ENCODE results near the gene DOK1. TPM values are rescaled to one million over a fixed set of nuclear protein-coding genes. Genes with fewer than 3 reads are reported as not detected.

DOK1 gene
- polyA plus RNA-seq, 1 donor (not counting 4 experiments of a cell fraction or from before 2014, with no cell fraction given) = 0.97 TPM

DNA sequence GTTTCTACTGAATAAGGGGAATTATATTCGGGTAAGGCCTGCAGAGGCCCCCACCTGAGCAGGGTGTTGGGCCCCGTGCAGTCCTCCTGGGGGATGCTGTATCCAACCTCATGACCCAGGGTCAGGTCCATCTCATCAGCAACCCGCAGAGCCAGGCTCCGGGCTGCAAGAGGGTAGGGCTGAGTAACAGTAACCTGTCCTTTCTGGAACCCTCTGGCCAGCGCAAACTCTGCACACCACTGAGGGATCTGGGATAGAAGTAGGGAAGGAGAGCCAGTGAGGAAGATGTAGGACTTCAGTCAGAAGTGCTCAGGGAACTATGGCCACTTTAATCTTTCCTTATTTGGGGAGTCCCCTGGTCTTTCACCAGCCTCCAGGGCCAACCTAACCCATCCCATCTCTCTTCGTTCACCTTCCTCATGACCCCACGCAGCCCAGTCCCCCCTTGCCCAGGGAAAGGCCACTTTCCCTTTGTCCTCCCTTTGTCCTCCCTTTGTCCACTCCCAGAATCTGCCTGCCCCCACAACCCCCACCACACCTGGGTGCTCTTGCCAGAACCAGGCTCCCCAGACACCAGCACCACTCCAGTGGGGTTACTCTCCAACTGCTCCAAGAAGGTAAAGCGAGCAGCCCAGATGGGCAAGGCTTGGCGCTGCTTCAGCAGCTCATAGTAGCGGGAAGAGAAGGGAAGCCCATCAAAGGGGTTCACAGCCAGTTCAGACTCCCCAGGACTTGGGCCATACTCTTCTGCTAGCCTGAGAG, 29.4 kb upstream of the DOK1 start:
- no peaks in the 10 kb centered on the region for H3K9me1 ChIP-seq (ENCODE audit: control insufficient read depth, extremely low read depth, insufficient read depth, low read length)
- H4K20me1 ChIP-seq (ENCODE audit: control insufficient read depth, extremely low read depth, insufficient read depth, low read length) = no peaks in the 10 kb centered on the region
- no peaks in the 10 kb centered on the region for H3K27me3 ChIP-seq (ENCODE audit: control insufficient read depth, extremely low read depth, insufficient read depth, low read length)
- H3K36me3 ChIP-seq (ENCODE audit: control insufficient read depth in 2 of 2, extremely low read depth in 1 of 2, insufficient read depth in 2 of 2, low read length in 2 of 2) = peaks cover 12 to 30% of the 10 kb centered on the region in 2 experiments
- no peak overlapping the region for H2AFZ ChIP-seq (ENCODE audit: control insufficient read depth, low read length)
- DNase-seq (ENCODE audit: low read depth, low spot score) (no peak), FAIRE-seq (no peak)
- H3K9ac ChIP-seq (ENCODE audit: control insufficient read depth, extremely low read depth, insufficient read depth, low read length) = peak overlapping the region; percentile 62
- no peak for TF ChIP-seq EZH2 (IDR thresholded peaks at IDR 0.05; ENCODE audit: low read length)
- TF ChIP-seq CTCF (optimal IDR thresholded peaks at IDR 0.05 in 1 of 3, IDR thresholded peaks at IDR 0.05 in 1 of 3, conservative IDR thresholded peaks at IDR 0.05 in 1 of 3; ENCODE audit: extremely low read depth in 1 of 3, insufficient read depth in 2 of 3, low read length in 3 of 3) = no peak
- peak overlapping the region; percentile 56 for H3K4me2 ChIP-seq (ENCODE audit: control insufficient read depth, extremely low read depth, insufficient read depth, low read depth, low read length)
- H3K4me1 ChIP-seq (ENCODE audit: control insufficient read depth, extremely low read depth, insufficient read depth, low read length) = peaks cover 28% of the 10 kb centered on the region
- peak overlapping the region; percentile 78 for H3K27ac ChIP-seq (ENCODE audit: control insufficient read depth, insufficient read depth, low read length)
- H3K9me3 ChIP-seq (ENCODE audit: control insufficient read depth, low read depth, low read length) = no peaks in the 10 kb centered on the region
- H3K4me3 ChIP-seq (ENCODE audit: control insufficient read depth in 2 of 3, extremely low read depth in 1 of 3, insufficient read depth in 2 of 3, low read depth in 1 of 3, low read length in 3 of 3) = peak overlapping the region in 1 of 3 experiments; percentile 11
- H3K79me2 ChIP-seq (ENCODE audit: control insufficient read depth, insufficient read depth, low read length) = peaks cover 31% of the 10 kb centered on the region
- dilution Hi-C loops (cut with MboI; ENCODE audit: extremely low pct_ligation_motif_present, low sequenced_read_pairs) = no loop called here

- Histone ChIP-seq H3K9ac (ENCODE audit: control insufficient read depth, extremely low read depth, insufficient read depth, low read length) (peak within 1 kb of the TSS; percentile 62), H3K4me1 (ENCODE audit: control insufficient read depth, extremely low read depth, insufficient read depth, low read length) (peaks cover 33% of the 10 kb centered on the region), H3K9me3 (ENCODE audit: control insufficient read depth, low read depth, low read length) (no peaks in the 10 kb centered on the region), H3K36me3 (ENCODE audit: control insufficient read depth in 2 of 2, extremely low read depth in 1 of 2, insufficient read depth in 2 of 2, low read length in 2 of 2) (peaks cover 12 to 30% of the 10 kb centered on the region in 2 experiments), H4K20me1 (ENCODE audit: control insufficient read depth, extremely low read depth, insufficient read depth, low read length) (no peaks in the 10 kb centered on the region), H2AFZ (ENCODE audit: control insufficient read depth, low read length) (no peak within 1 kb of the TSS), H3K4me3 (ENCODE audit: control insufficient read depth in 2 of 3, extremely low read depth in 1 of 3, insufficient read depth in 2 of 3, low read depth in 1 of 3, low read length in 3 of 3) (peak within 1 kb of the TSS; percentile 11 to 51 (median 39)), H3K9me1 (ENCODE audit: control insufficient read depth, extremely low read depth, insufficient read depth, low read length) (no peaks in the 10 kb centered on the region), H3K27ac (ENCODE audit: control insufficient read depth, insufficient read depth, low read length) (peak within 1 kb of the TSS; percentile 78), H3K4me2 (ENCODE audit: control insufficient read depth, extremely low read depth, insufficient read depth, low read depth, low read length) (peak within 1 kb of the TSS; percentile 56), H3K79me2 (ENCODE audit: control insufficient read depth, insufficient read depth, low read length) (peaks cover 36% of the 10 kb centered on the region), H3K27me3 (ENCODE audit: control insufficient read depth, extremely low read depth, insufficient read depth, low read length) (no peaks in the 10 kb centered on the region)
- peak; percentile 95 for FAIRE-seq
- no peak for TF ChIP-seq EZH2 (IDR thresholded peaks at IDR 0.05; ENCODE audit: low read length)
- TF ChIP-seq CTCF (optimal IDR thresholded peaks at IDR 0.05 in 1 of 3, IDR thresholded peaks at IDR 0.05 in 1 of 3, conservative IDR thresholded peaks at IDR 0.05 in 1 of 3; ENCODE audit: extremely low read depth in 1 of 3, insufficient read depth in 2 of 3, low read length in 3 of 3) = no peak
- peak; percentile 89 for DNase-seq (ENCODE audit: low read depth, low spot score)
- dilution Hi-C loops (cut with MboI; ENCODE audit: extremely low pct_ligation_motif_present, low sequenced_read_pairs) = no loop called here
Observed at GRCh38 chr2:74525717-74526648, 28.5 kb upstream of the DOK1 start, which contains the start of gene DQX1. Gene DQX1, minus strand, starts transcription at chr2:74526231. Its CDS starts 502 bp downstream, at chr2:74525729.
